PFSK-1 (cell line): ENCODE data around the gene UCP3.

ENCODE experiments used
- POLR2AphosphoS5 ChIP-seq: IDR thresholded peaks from 2 replicates; pipeline ENCODE4 v1.6.1; 2012; ENCODE audit warnings: low read depth, mild to moderate bottlenecking, control low read depth, low read length, moderate library complexity
- REST ChIP-seq, 2 experiments: IDR thresholded peaks; 2 replicates each; pipeline versions ENCODE4 v1.6.1 to v1.8.0; 2011 to 2012; ENCODE audit warnings: low read depth in 2 of 2, low read length in 2 of 2, control low read depth in 1 of 2, inconsistent platforms in 1 of 2, mild to moderate bottlenecking in 1 of 2, moderate library complexity in 1 of 2; ENCODE audit not compliant: insufficient read depth in 1 of 2
- SIN3A ChIP-seq: IDR thresholded peaks from 2 replicates; pipeline ENCODE4 v1.6.1; 2012; ENCODE audit warnings: mild to moderate bottlenecking, low read length, moderate library complexity, borderline replicate concordance; ENCODE audit not compliant: insufficient read depth
- TAF1 ChIP-seq: IDR thresholded peaks from 2 replicates; pipeline ENCODE4 v1.6.1; 2012; ENCODE audit warnings: low read length, control low read depth, borderline replicate concordance; ENCODE audit not compliant: insufficient read depth

- no peak for TF ChIP-seq POLR2AphosphoS5
- TF ChIP-seq REST (IDR thresholded peaks at IDR 0.05; ENCODE audit: insufficient read depth in 1 of 2, low read depth in 2 of 2, low read length in 2 of 2), result no peak
- TF ChIP-seq TAF1, result no peak
- TF ChIP-seq SIN3A, result no peak
Observed at GRCh38 chr11:74044538-74044937, 35.7 kb upstream of the UCP3 start.
